Heart left ventricle (tissue), 16 donors: Measurements from ENCODE around the gene NUDT1. TPM values are rescaled to one million over a fixed set of nuclear protein-coding genes. Genes with fewer than 3 reads are reported as not detected.
"Not testable (repeated sequence)": the region's sequence is repeated elsewhere in the genome, so short reads cannot be mapped to it uniquely, and the experiment has no call there.

ENCODE experiments used
- ATAC-seq, 4 donors: fragments of 200-7000 bp; cut with Tn5 transposase; one replicate each; pipeline ENCODE4 v1.9.1; 2020 to 2022; ENCODE audit warnings: moderate library complexity in 4 of 4, mild to moderate bottlenecking in 3 of 4, moderate number of reproducible peaks in 1 of 4
- DNase-seq, 5 donors: peaks; one replicate each; pipeline ENCODE4 v3.0.0-alpha.2; 2020
- H3K27ac ChIP-seq, 12 donors: fragments of 200-600 bp; sonication (generic) in 4 of 12; one replicate each; pipeline versions ENCODE4 v1.5.0 to v1.8.0; 2016 to 2022; ENCODE audit warnings: mild to moderate bottlenecking in 2 of 12
- H3K27me3 ChIP-seq, 9 donors: fragments of 200-600 bp; sonication (generic) in 2 of 9; one replicate each; pipeline versions ENCODE4 v1.5.1 to v1.8.0; 2016 to 2022; ENCODE audit warnings: mild to moderate bottlenecking in 3 of 9
- H3K36me3 ChIP-seq, 9 donors: fragments of 200-600 bp; sonication (generic) in 2 of 9; one replicate each; pipeline versions ENCODE4 v1.5.0 to v1.8.0; 2018 to 2022; ENCODE audit warnings: mild to moderate bottlenecking in 2 of 9
- H3K4me1 ChIP-seq, 12 donors: fragments of 200-600 bp; sonication (generic) in 4 of 12; one replicate each; pipeline versions ENCODE4 v1.5.0 to v1.8.0; 2016 to 2022; ENCODE audit warnings: mild to moderate bottlenecking in 3 of 12
- H3K4me3 ChIP-seq, 12 donors: fragments of 200-600 bp; sonication (generic) in 4 of 12; one replicate each; pipeline versions ENCODE4 v1.5.0 to v1.8.0; 2017 to 2022; ENCODE audit warnings: mild to moderate bottlenecking in 9 of 12, moderate library complexity in 4 of 12
- H3K9me3 ChIP-seq, 12 donors: fragments of 200-600 bp; sonication (generic) in 4 of 12; one replicate each; pipeline versions ENCODE4 v1.5.0 to v1.8.0; 2016 to 2022; ENCODE audit warnings: mild to moderate bottlenecking in 1 of 12
- CTCF ChIP-seq, 12 donors: fragments of 200-600 bp; sonication (generic) in 4 of 12; IDR thresholded peaks; one replicate each; pipeline versions ENCODE4 v1.5.0 to v1.8.0; 2018 to 2022; ENCODE audit warnings: antibody characterized with exemption in 12 of 12, mild to moderate bottlenecking in 5 of 12
- POLR2A ChIP-seq, 2 donors: fragments of 450-650 bp; IDR thresholded peaks; one replicate each; pipeline ENCODE4 v1.6.1; 2017; ENCODE audit warnings: antibody characterized with exemption in 2 of 2, mild to moderate bottlenecking in 2 of 2, moderate library complexity in 2 of 2
- WGBS, 4 donors: extraction: QIAGEN DNeasy Blood & Tissue Kit in 2 of 4; methylation state at CpG; one replicate each; pipeline versions ENCODE4 v1.1.5 to v1.1.7; 2013 to 2018; 5-methylcytosine and 5-hydroxymethylcytosine counted together
- intact Hi-C, 10 donors: fragments of 100-400 bp; cut with DNase I; formaldehyde crosslinking; loops; one replicate each; pipeline versions ENCODE4 v1.11.1 to v1.14.2; 2022
- polyA plus RNA-seq, 2 donors: library from polyadenylated mRNA; stranded (reverse); fragments of 200-250 nt; gene quantifications; one replicate each; pipeline ENCODE4 v1.2.3, GENCODE V29; 2013
- total RNA-seq, 9 donors: library from RNA; depleted of rRNA in 2 of 9; stranded (reverse); fragments of >200 nt in 2 of 9; fragmentation: NEBNext Ultra II Directional in 3 of 9; extraction: Animal tissue kit (Norgen Biotek cat#: 25700) in 3 of 9; gene quantifications; one replicate each; pipeline versions ENCODE4 v1.1.0 to v1.2.4, GENCODE V29; 2016 to 2023
- donor health status: ischemic (EF 13 %, LVEDD 7.1; RV severe dilation, severe dysfunction).
- donor health status: healthy with polysubstance abuse.
- donor health status: DM: no; HTN: yes; CAD: no.
- donor health status: DM: no; HTN: no; CAD: no.
- donor health status: ischemic (EF 25% LVEDD 6.9; RV normal size, moderate dysfunction).
- donor health status: ischemic (EF 25% LVEDD 5.7; RV mildly dilated, moderate dysfunction).
- donor health status: healthy.
- donor health status: DM: yes; HTN: yes; CAD: no.
- donor health status: ischemic (EF 35%, LVEDD 5.7; RV mildly dilated, moderate dysfunction).
- donor health status: nonischemic (EF 11% LVEDD 7.7; RV severe dilation, severe dysfunction).
- donor health status: DM: yes; HTN: yes; CAD: no.
- donor health status: PGD.
- donor health status: ischemic (EF 29% LVEDD 5.4; RV normal size, mild dysfunction).
- donor health status: nonischemic (EF 23%, LVEDD 6.1; RV moderate dilation, normal function).

Gene NUDT1
- total and polyA plus RNA-seq, 11 donors: 9.8 to 23.7 (median 16.1) TPM

- peaks cover 0 to 56% (median 22%) of the 10 kb centered on the region in 9 donors for H3K36me3 ChIP-seq
Measured at GRCh38 chr7:2266911-2267310, 24.9 kb downstream of the NUDT1 start.

GRCh38 chr7:2269089-2269990 is 27.3 kb downstream of the NUDT1 start:
- Histone ChIP-seq H3K36me3 (peaks cover 0 to 53% (median 12%) of the 10 kb centered on the region in 9 donors), H3K27ac (peak overlapping the region in 3 of 12 donors; percentile 39 to 54 (median 40)), H3K4me1 (peaks cover 0 to 10% (median 0%) of the 10 kb centered on the region in 12 donors)
- H3K27me3 ChIP-seq, DNase-seq, H3K4me3 ChIP-seq, intact Hi-C loops, ATAC-seq, H3K9me3 ChIP-seq: not testable (repeated sequence)
- WGBS, 4 donors: 51 to 68% (median 62%) methylated on average over 13 to 15 of the region's 18 CpGs

More at GRCh38 chr7:2266911-2267310, 24.9 kb downstream of the NUDT1 start:
- ATAC-seq (no peak), DNase-seq (no peak)
- H3K4me3 ChIP-seq: no peak overlapping the region
- 70 to 83% (median 78%) methylated on average over 10 of the region's 10 CpGs for WGBS, 4 donors
- intact Hi-C loops: no loop called here
- TF ChIP-seq POLR2A (IDR thresholded peaks at IDR 0.05): no peak
- no peak for TF ChIP-seq CTCF (IDR thresholded peaks at IDR 0.05)
- H3K27me3 ChIP-seq: no peaks in the 10 kb centered on the region
- H3K4me1 ChIP-seq: peaks cover 0 to 10% (median 0%) of the 10 kb centered on the region in 12 donors
- H3K27ac ChIP-seq: no peak overlapping the region
- H3K9me3 ChIP-seq: no peaks in the 10 kb centered on the region

GRCh38 chr7:2269991-2270460 is 28.0 kb downstream of the NUDT1 start:
- ATAC-seq (no peak), DNase-seq (no peak)
- Histone ChIP-seq H3K27ac (peak overlapping the region in 3 of 12 donors; percentile 39 to 54 (median 40)), H3K27me3 (no peaks in the 10 kb centered on the region), H3K36me3 (peaks cover 0 to 56% (median 18%) of the 10 kb centered on the region in 9 donors), H3K4me3 (no peak overlapping the region), H3K9me3 (no peaks in the 10 kb centered on the region), H3K4me1 (peaks cover 0 to 10% (median 0%) of the 10 kb centered on the region in 12 donors)
- intact Hi-C loops: no loop called here
- WGBS, 4 donors: 87 to 89% (median 88%) methylated on average over 10 of the region's 10 CpGs
- no peak for TF ChIP-seq POLR2A (IDR thresholded peaks at IDR 0.05)
- TF ChIP-seq CTCF (IDR thresholded peaks at IDR 0.05): no peak

- intact Hi-C loops: no loop called here
- no peak overlapping the region for H3K4me3 ChIP-seq
- DNase-seq: no peak
- no peak overlapping the region for H3K27ac ChIP-seq
- H3K27me3 ChIP-seq: no peaks in the 10 kb centered on the region
- H3K36me3 ChIP-seq: peaks cover 0 to 57% (median 20%) of the 10 kb centered on the region in 9 donors
- 83 to 92% (median 86%) methylated on average over 8 of the region's 8 CpGs for WGBS, 4 donors
- no peak for TF ChIP-seq POLR2A (IDR thresholded peaks at IDR 0.05)
- TF ChIP-seq CTCF (IDR thresholded peaks at IDR 0.05): no peak
- H3K4me1 ChIP-seq: peaks cover 0 to 10% (median 0%) of the 10 kb centered on the region in 12 donors
- no peaks in the 10 kb centered on the region for H3K9me3 ChIP-seq
- ATAC-seq: no peak
Measured at GRCh38 chr7:2270495-2270894, 28.5 kb downstream of the NUDT1 start.
